PC-3 (cell line): ENCODE data around the gene KLF16. TPM values are rescaled to one million over a fixed set of nuclear protein-coding genes. Genes with fewer than 3 reads are reported as not detected.
A peak's percentile ranks its signal among the peaks of the same experiment; 100 is the strongest.

Experiments
- ATAC-seq: fragments of 200-7000 bp; cut with Tn5 transposase; 2 replicates; pipeline ENCODE4 v1.9.1; 2020; ENCODE audit warnings: mild to moderate bottlenecking, moderate library complexity
- BruUV-seq: library from RNA; stranded (reverse); fragments of 400-500 nt; replicated peaks from 2 replicates; lab custom pipeline; 2021; lab: Mats Ljungman, UMichigan
- CTCF ChIA-PET: fragments of 300-600 bp; sonication (Branson Sonifier 250); formaldehyde crosslinking; loops from one replicate; lab custom pipeline; 2022; ENCODE audit warnings: antibody characterized with exemption; lab: Charles Lee
- POLR2A ChIA-PET: fragments of 300-600 bp; sonication (Branson Sonifier 250); formaldehyde crosslinking; loops from one replicate; lab custom pipeline; 2022; ENCODE audit warnings: antibody characterized with exemption; ENCODE audit not compliant: unreplicated experiment; lab: Charles Lee
- DNase-seq: peaks from one replicate; pipeline ENCODE4 v3.0.0-alpha.2; 2015
- H2AFZ ChIP-seq: fragments of 300-600 bp; sonication (generic); 2 replicates; pipeline ENCODE4 v1.6.0; 2016; ENCODE audit warnings: antibody characterized with exemption, low read length
- H3F3A ChIP-seq: fragments of 300-600 bp; sonication (generic); one replicate; pipeline ENCODE4 v1.6.0; 2017; ENCODE audit warnings: antibody characterized with exemption, low read length, control low read depth, mild to moderate bottlenecking; ENCODE audit not compliant: unreplicated experiment
- H3K27ac ChIP-seq: fragments of 300-600 bp; sonication (generic); 2 replicates; pipeline ENCODE4 v1.5.1; 2016; ENCODE audit warnings: mild to moderate bottlenecking, low read length
- H3K27me3 ChIP-seq: fragments of 300-600 bp; sonication (generic); 2 replicates; pipeline ENCODE4 v1.6.1; 2016; ENCODE audit warnings: low read length, mixed read lengths
- H3K36me3 ChIP-seq: fragments of 300-600 bp; sonication (generic); 2 replicates; pipeline ENCODE4 v1.6.1; 2016; ENCODE audit warnings: low read depth, mixed run types, low read length, mixed read lengths
- H3K4me1 ChIP-seq: fragments of 300-600 bp; sonication (generic); 2 replicates; pipeline ENCODE4 v1.5.1; 2016; ENCODE audit warnings: low read length; ENCODE audit not compliant: insufficient read depth
- H3K4me2 ChIP-seq: fragments of 300-600 bp; sonication (generic); 2 replicates; pipeline ENCODE4 v1.6.0; 2016; ENCODE audit warnings: low read length
- H3K4me3 ChIP-seq: fragments of 300-600 bp; sonication (generic); 2 replicates; pipeline ENCODE4 v1.5.1; 2016; ENCODE audit warnings: mild to moderate bottlenecking, low read length, mixed read lengths
- H3K79me2 ChIP-seq: fragments of 300-600 bp; sonication (generic); 2 replicates; pipeline ENCODE4 v1.6.1; 2017; ENCODE audit warnings: low read length, mixed read lengths
- H3K9ac ChIP-seq: fragments of 300-600 bp; sonication (generic); 2 replicates; pipeline ENCODE4 v1.6.0; 2016; ENCODE audit warnings: mild to moderate bottlenecking, low read length
- H3K9me2 ChIP-seq: fragments of 300-600 bp; sonication (generic); replicated peaks from 2 replicates; pipeline ENCODE4 v1.6.1; 2016; ENCODE audit warnings: mixed run types, low read length, mixed read lengths
- H3K9me3 ChIP-seq: fragments of 300-600 bp; sonication (generic); 2 replicates; pipeline ENCODE4 v1.6.1; 2016; ENCODE audit warnings: low read length, mixed read lengths
- H4K20me1 ChIP-seq: fragments of 300-600 bp; sonication (generic); 2 replicates; pipeline ENCODE4 v1.6.1; 2016; ENCODE audit warnings: low read length, mixed read lengths
- CTCF ChIP-seq: fragments of 300-600 bp; sonication (generic); conservative IDR thresholded peaks from 2 replicates; pipeline ENCODE4 v1.5.1; 2017; ENCODE audit warnings: antibody characterized with exemption, low read depth, mild to moderate bottlenecking, low read length
- EZH2 ChIP-seq: fragments of 300-600 bp; sonication (generic); IDR thresholded peaks from one replicate; pipeline ENCODE4 v1.6.1; 2017; ENCODE audit warnings: antibody characterized with exemption, mild to moderate bottlenecking, low read length; ENCODE audit not compliant: unreplicated experiment
- EZH2phosphoT487 ChIP-seq: fragments of 300-600 bp; sonication (generic); IDR thresholded peaks from 2 replicates; pipeline ENCODE4 v1.6.1; 2018; ENCODE audit warnings: mild to moderate bottlenecking, antibody characterized with exemption, low read length, borderline replicate concordance
- intact Hi-C: fragments of 100-400 bp; cut with micrococcal nuclease; formaldehyde crosslinking; loops from 2 replicates; pipeline ENCODE4 v1.9.0; 2023
- total RNA-seq: library from RNA; depleted of rRNA; stranded (reverse); fragments of >200 nt; gene quantifications from 2 replicates; pipeline ENCODE4 v1.2.3, GENCODE V29; 2014

Gene KLF16
- total RNA-seq, 1 experiment from 2014 or later, result 15.1 TPM

- peak within 1 kb of the TSS; percentile 85 for H3K9ac ChIP-seq
- DNase-seq, result peak; percentile 95
- peak within 1 kb of the TSS; percentile 85 for H3K27ac ChIP-seq
- POLR2A ChIA-PET, result interaction anchor here (0.6 kb wide), 1 partner anchor 183 kb away, joined by 4 read pairs; no protein-coding TSS in a partner anchor
- peaks cover 43% of the 10 kb centered on the region for H3K79me2 ChIP-seq
- peak within 1 kb of the TSS; percentile 60 for H2AFZ ChIP-seq
- H3F3A ChIP-seq, result peaks cover 3% of the 10 kb centered on the region
- intact Hi-C loops, result loop anchor here (1.0 kb wide), 1 partner anchor 20 kb away; the partner anchor contains the start of gene ABHD17A
- CTCF ChIA-PET, result no interaction called here
- no peak for TF ChIP-seq EZH2phosphoT487
- TF ChIP-seq EZH2, result no peak
- TF ChIP-seq CTCF, result no peak
- BruUV-seq, result no TSS peak
- H4K20me1 ChIP-seq, result no peaks in the 10 kb centered on the region
- no peaks in the 10 kb centered on the region for H3K9me2 ChIP-seq
- peak; percentile 79 for ATAC-seq
- peak within 1 kb of the TSS; percentile 70 for H3K4me3 ChIP-seq
- H3K9me3 ChIP-seq, result no peaks in the 10 kb centered on the region
- peaks cover 25% of the 10 kb centered on the region for H3K4me1 ChIP-seq
- H3K36me3 ChIP-seq, result no peaks in the 10 kb centered on the region
- H3K4me2 ChIP-seq, result peak within 1 kb of the TSS; percentile 85
- no peaks in the 10 kb centered on the region for H3K27me3 ChIP-seq
Observed at GRCh38 chr19:1905110-1905862, 41.9 kb upstream of the KLF16 start, which contains the start of the genes ADAT3 and SCAMP4. Gene ADAT3 (plus strand): TSS chr19:1905399. CDS start chr19:1912048, 6,649 bp downstream. Gene SCAMP4 (plus strand): TSS chr19:1905399. CDS start chr19:1915020, 9,621 bp downstream.

- CTCF ChIA-PET, result no interaction called here
- peak overlapping the region; percentile 70 for H3K4me3 ChIP-seq
- peak overlapping the region; percentile 58 for H2AFZ ChIP-seq
- no peaks in the 10 kb centered on the region for H4K20me1 ChIP-seq
- no peaks in the 10 kb centered on the region for H3K9me3 ChIP-seq
- no TSS peak for BruUV-seq
- ATAC-seq (no peak), DNase-seq (no peak)
- POLR2A ChIA-PET, result no interaction called here
- H3F3A ChIP-seq, result peaks cover 3% of the 10 kb centered on the region
- peak overlapping the region; percentile 78 for H3K4me2 ChIP-seq
- H3K27ac ChIP-seq, result peak overlapping the region; percentile 85
- TF ChIP-seq CTCF (no peak), EZH2 (no peak), EZH2phosphoT487 (no peak)
- no peaks in the 10 kb centered on the region for H3K36me3 ChIP-seq
- peaks cover 38% of the 10 kb centered on the region for H3K79me2 ChIP-seq
- intact Hi-C loops, result loop anchor here (1.0 kb wide), 1 partner anchor 19 kb away; the partner anchor contains the start of gene ABHD17A
- H3K27me3 ChIP-seq, result no peaks in the 10 kb centered on the region
- peaks cover 25% of the 10 kb centered on the region for H3K4me1 ChIP-seq
- peak overlapping the region; percentile 60 for H3K9ac ChIP-seq
- no peaks in the 10 kb centered on the region for H3K9me2 ChIP-seq
Observed at GRCh38 chr19:1904860-1905109, 41.4 kb upstream of the KLF16 start.

- Histone ChIP-seq H3K4me3 (no peak overlapping the region), H3F3A (peaks cover 3% of the 10 kb centered on the region), H3K27me3 (no peaks in the 10 kb centered on the region), H3K4me2 (no peak overlapping the region), H4K20me1 (no peaks in the 10 kb centered on the region), H3K27ac (no peak overlapping the region), H3K9ac (no peak overlapping the region), H3K79me2 (peaks cover 20% of the 10 kb centered on the region), H2AFZ (no peak overlapping the region), H3K36me3 (no peaks in the 10 kb centered on the region), H3K9me2 (no peaks in the 10 kb centered on the region), H3K9me3 (no peaks in the 10 kb centered on the region), H3K4me1 (peaks cover 18% of the 10 kb centered on the region)
- CTCF ChIA-PET, result no interaction called here
- BruUV-seq, result no TSS peak
- POLR2A ChIA-PET, result interaction anchor here (0.5 to 0.7 kb wide), 2 partner anchors 25 to 382 kb away, joined by 4 to 34 read pairs; no protein-coding TSS in a partner anchor
- ATAC-seq, result no peak
- no peak for DNase-seq
- no peak for TF ChIP-seq CTCF
- TF ChIP-seq EZH2phosphoT487, result no peak
- TF ChIP-seq EZH2, result no peak
- intact Hi-C loops, result no loop called here
Observed at GRCh38 chr19:1902923-1903322, 39.5 kb upstream of the KLF16 start.
